SKM-1 treated with dmso at 0.1 percent for 144 hours (cell line): ENCODE results near the gene OR1N1.
"Not testable (repeated sequence)": the region's sequence is repeated elsewhere in the genome, so short reads cannot be mapped to it uniquely, and the experiment has no call there.

Source experiments
- DNase-seq: peaks from one replicate; lab custom pipeline; 2025; ENCODE audit not compliant: unreplicated experiment; lab: John Stamatoyannopoulos, UW

The OR1N1 gene, protein sequence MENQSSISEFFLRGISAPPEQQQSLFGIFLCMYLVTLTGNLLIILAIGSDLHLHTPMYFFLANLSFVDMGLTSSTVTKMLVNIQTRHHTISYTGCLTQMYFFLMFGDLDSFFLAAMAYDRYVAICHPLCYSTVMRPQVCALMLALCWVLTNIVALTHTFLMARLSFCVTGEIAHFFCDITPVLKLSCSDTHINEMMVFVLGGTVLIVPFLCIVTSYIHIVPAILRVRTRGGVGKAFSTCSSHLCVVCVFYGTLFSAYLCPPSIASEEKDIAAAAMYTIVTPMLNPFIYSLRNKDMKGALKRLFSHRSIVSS

DNA sequence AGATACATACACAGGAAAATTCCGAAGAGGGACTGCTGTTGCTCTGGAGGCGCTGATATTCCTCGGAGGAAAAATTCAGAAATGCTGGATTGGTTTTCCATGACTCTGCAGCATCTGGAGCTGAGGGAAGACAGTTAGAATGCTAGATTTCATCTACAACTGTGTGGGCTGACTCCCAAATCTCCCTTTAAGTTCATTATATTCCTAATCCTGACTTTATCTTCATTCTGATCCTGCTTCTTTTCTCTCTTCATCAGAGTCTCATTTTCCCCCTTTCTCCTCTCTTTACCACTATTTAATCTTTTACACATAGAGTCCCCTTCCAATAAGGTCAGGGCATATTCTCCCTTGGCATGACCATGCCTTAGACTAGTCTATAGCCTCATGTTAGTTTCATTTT, at the start of gene OR1N1:
Gene OR1N1 (minus strand): TSS at position 101 of the 400 bp plus-strand sequence. CDS start 0 bp downstream, at position 101.
- DNase-seq: no peak

DNA sequence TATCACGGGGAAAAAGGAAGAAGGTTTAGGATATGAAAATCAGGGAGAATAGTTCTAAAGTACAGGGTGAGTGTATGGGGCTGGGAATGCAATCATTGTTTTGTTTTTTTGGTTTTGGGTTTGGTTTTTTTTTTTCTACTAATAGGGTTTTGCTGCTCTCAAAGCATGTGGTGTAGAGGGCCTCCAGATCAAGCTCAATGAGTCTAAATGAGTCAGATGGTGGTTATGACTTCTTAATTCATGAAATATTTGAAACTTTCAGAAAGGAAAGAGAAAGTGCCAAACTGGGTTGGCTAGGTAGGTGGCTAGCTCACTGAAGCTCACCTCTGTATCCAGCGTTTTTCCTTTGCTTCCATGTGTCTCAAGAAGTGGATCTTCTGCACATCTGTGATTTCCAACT, 45.4 kb upstream of the OR1N1 start:
- DNase-seq: no peak

DNA sequence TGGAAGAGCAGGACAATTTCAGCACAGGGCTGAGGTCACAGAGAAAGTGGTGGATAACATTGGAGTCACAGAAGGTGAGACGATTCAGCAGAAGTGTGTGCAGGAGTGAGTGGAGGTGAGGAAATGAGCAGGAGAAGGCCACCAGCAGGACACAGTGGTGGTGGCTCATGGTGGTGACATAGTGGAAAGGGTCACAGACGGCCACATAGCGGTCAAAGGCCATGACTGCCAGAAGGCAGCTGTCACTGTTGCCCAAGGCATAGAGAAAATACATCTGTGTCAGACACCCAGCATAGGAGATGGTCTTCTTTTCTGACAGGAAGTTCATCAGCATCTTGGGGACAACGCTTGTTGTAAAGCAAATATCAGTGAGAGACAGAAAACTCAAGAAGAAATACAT, 40.8 kb upstream of the OR1N1 start:
- no peak for DNase-seq

DNA sequence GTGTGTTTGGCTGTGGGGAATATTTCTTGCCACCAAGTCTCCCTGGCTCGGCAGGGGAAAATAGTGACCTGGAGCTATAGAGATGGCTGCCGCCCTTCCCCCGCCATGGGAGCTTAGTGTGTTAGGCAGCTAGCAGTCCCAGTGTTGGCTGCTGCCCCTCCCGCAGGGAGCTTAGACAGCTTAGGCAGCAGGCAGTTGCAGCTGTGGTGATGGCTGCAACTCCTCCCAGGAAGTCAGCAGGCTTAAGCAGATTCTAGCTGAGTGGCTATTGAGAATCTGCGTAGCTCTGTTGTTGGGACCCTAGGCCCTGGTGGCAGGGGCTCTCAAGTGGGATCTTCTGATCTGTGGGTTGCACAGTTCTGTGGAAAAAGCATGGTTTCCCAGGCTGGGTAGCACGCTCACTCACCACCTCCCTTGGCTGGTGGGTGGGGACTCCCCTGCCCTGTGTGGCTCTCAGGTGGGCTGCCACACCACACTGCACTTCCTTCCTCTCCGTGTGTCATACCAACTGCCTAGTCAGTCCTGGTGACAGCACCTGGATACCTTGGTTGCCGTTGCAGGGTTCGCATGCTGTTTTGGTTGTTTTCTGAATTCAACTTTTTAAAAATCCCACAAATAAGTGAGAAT, 35.2 kb upstream of the OR1N1 start:
- DNase-seq: no peak

DNA sequence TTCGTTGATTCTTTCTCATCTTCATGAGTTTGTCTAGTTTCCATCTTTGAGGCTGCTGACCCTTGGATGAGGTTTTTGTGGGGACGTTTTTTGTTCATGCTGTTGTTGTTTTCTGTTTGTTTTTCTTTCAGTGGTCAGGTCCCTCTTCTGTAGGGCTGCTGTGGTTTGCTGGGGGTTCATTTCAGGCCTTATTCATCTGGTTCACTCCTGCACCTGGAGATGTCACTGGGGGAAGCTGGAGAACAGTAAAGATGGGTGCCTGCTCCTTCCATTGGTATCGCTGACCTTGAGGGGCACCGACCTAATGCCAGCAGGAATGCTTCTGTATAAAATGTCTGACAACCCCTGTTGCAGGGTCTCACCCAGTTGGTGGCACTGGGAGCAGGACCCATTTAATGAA, 34.4 kb upstream of the OR1N1 start:
- no peak for DNase-seq

DNA sequence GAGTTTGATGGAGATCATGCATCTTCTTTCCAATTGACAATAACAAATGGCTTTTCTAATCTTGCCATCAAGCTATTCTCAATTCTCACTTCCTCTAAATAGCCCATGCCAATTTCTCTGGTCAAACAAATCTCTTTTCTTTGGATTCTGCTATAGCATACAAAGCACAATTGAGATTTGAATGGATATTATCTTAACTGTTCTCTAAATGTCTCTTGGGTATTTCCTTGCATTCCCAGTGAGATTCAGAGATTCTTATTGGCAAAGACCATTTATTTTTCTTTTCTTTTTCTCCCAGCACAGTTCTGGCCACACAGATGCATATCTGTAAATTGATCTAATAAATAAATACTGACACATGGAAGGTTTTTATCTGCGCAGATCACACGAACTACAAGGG, 25.7 kb upstream of the OR1N1 start, which contains the start of gene OR1N2:
Gene OR1N2 (plus strand): TSS at position 301 of the 400 bp plus-strand sequence. CDS start 100 bp downstream, outside the sequence.
- no peak for DNase-seq

DNA sequence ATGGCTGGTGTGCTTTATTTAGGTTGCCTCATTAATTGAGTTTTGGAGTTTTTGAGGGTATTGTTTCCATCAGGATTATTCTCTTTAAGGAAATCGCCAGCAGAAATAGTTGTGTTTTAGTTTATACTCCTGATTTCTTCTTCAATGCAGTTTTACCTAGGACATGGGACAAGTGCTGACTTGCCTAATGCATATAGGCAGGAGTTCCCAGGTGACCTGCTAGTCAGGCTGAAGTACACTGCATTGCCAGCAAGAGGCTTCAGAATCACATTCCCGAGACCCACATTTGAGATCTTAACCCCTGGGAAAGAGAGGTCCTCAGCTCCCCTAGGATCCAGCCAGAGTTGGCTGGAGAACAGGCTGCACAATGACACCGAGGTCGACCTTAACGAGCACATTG, 24.3 kb upstream of the OR1N1 start:
- no peak for DNase-seq

DNA sequence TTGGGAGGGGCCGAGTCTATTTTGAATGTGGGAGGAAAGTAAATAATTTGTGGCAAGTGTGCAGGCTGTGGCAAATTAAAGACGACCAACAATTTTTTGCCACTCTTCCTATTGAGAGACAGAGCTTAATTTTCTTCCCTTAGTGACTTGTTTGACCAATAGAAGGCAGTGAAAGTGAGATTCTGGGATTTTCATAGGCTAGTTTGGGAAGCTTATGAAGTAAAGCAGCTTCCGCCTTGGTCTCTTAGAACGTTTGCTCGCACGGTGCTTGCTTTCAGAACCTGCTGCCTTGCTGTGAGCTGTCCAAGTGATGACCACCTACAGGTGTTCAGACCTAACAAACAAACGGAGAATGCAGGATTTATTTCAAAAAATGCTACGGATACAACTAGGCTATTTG, 19.1 kb upstream of the OR1N1 start:
- no peak for DNase-seq

DNA sequence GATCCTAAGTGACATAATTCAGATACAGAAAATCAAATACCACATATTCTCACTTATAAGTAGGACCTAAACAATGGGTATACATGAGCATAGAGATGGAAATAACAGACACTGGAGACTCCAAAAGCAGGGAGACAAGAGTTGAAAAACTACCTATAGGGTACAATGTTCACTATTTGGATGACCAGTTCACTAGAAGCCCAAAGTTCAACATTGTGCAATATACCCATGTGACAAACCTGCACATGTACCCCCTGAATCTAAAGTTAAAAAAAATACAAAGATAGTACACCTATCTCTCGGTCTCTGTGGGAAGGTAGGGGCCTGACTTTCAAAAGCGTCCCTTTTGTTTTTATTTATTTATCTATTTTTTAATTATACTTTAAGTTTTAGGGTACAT, 11.7 kb upstream of the OR1N1 start:
- DNase-seq: no peak

DNA sequence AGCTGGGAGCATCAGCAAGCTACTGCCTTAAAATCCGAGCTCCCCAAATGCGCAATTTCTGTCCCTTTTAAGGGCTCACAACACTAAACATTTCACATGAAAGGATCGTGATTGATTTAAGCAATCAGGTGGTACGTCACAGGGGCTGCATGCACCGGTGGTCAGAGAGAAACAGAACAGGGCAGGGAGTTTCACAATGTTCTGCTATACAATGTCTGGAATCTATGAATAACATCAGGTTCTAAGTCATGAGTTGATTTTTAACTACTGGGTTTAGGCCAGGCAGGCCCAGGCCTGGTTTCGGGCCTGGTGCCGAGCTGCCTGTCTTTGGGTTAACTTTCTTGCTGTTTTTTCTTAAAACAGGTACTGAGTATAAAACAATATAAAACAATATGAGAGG, 10.0 kb upstream of the OR1N1 start:
- not testable (repeated sequence) for DNase-seq

DNA sequence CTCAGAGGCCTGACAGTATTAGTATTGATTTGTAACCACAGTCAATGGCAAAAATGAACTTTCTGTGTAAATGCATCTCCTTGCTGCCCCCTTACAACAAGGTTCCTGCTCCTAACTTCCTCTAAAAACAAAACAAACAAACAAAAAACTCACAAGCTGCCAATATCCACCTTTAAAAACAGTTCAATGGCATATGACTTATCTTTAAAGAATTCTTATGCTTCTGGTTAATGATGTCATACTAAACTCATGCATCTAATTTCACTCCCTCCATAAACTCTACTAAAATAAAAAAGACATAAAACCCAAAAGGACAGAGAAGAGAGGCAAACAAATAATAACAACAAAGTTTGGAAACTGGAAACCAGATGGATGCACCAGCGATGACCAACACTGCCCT, 9.0 kb upstream of the OR1N1 start:
- DNase-seq: no peak

DNA sequence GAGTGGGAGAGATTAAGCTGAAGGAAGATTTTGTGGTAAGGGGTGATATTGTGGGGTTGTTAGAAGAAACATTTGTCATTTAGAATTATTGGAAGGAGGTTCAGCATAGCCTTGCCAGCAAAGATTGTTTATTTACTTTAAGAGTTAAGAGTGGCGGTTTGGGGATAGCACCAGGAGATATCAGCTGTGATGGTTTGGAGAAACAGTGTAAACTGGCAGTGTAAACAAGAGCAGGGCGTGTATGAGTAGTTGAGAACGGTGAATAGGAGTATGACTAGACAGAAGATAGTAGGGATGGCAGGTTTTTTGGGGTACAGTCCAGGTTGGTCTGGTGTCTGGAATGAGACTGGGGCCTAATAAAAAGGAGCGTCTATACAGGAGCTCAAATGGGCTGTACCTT, 4.1 kb upstream of the OR1N1 start:
- not testable (repeated sequence) for DNase-seq

DNA sequence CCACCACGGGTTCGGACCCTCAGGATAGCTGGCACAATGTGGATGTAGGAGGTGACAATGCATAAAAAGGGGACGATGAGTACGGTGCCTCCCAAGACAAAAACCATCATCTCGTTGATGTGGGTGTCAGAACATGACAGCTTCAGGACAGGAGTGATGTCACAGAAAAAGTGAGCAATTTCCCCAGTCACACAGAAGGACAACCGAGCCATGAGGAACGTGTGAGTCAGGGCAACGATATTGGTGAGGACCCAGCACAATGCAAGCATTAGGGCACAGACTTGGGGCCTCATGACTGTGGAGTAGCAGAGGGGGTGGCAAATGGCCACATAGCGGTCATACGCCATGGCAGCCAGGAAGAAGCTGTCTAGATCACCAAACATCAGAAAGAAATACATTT, 491 bp downstream of the OR1N1 start:
- DNase-seq: no peak

DNA sequence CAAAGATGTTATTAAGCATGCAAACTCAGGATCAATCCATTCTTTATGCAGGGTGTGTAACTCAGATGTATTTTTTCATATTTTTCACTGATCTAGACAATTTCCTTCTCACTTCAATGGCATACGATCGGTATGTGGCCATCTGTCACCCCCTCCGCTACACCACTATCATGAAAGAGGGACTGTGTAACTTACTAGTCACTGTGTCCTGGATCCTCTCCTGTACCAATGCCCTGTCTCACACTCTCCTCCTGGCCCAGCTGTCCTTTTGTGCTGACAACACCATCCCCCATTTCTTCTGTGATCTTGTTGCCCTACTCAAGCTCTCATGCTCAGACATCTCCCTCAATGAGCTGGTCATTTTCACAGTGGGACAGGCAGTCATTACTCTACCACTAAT, 7.7 kb downstream of the OR1N1 start:
- no peak for DNase-seq

DNA sequence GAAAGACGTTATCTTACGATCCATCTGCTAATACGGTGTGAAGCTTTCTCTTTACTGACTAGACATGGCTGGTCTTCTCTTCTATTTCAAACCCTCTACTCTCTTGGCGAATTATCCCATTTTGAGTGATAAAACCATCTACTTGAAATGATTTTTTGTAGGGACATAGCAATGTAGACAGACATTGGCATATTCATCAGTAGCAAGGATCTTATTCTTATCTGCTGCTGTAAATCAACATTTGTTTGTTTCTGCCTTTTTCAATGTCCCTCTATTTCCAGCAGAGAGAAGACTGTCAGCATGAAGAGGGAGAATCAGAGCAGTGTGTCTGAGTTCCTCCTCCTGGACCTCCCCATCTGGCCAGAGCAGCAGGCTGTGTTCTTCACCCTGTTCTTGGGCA, 8.3 kb downstream of the OR1N1 start, which contains the start of gene OR1J4:
Gene OR1J4 (plus strand): TSS at position 301 of the 400 bp plus-strand sequence. CDS start 0 bp downstream, at position 301.
- no peak for DNase-seq

DNA sequence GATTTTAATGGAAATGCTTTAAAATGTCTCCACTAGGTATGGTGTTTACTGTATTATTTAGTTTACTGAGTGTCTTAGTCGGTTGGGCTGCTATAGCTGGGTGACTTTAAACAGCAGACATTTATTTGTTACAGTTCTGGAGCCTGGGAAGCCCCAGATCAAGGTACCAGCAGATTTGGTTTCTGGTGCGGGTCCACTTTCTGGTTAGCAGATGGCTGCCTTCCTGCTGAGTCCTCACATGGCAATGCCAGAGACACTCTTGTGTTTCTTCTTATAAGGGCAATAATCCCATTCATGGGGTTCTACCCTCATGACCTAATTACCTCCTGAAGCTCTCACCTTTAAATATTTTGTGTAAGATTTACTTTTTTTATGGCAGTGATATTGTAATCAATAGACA, 8.9 kb downstream of the OR1N1 start:
- no peak for DNase-seq

DNA sequence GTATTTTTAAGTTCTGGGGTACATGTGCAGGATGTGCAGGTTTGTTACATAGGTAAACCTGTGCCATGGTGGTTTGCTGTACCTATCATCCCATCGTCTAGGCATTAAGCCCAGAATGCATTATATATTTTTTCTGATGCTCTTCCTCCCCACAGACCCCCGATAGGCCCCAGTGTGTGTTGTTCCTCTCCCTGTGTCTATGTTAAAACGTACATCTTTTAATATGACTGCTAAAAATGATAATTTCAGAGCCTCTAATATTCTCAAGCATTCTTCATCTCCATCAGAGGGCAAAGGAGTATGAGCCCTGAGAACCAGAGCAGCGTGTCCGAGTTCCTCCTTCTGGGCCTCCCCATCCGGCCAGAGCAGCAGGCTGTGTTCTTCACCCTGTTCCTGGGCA, 16.6 kb downstream of the OR1N1 start, which contains the start of gene OR1J2:
Gene OR1J2 (plus strand): TSS at position 301 of the 400 bp plus-strand sequence. CDS start 0 bp downstream, at position 301.
- no peak for DNase-seq

DNA sequence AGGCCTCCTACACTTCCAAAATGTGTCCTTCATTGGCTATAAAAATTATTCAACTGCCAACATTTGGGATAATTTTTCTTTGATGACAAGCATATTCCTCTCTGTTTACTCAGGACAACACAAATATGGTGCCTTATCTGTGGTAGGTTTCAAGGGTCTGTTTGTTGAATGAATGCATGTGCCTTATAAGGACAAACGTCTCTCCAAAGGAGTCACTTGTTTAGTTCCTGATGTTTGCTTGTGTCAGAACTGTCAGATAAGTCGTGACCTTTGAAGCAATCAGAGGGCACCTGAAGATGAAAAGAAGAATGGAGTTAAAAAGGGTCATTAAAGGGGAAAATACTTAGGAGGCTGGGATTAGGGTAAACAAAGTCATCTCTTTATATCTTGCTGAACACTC, 20.1 kb downstream of the OR1N1 start:
- DNase-seq: no peak

DNA sequence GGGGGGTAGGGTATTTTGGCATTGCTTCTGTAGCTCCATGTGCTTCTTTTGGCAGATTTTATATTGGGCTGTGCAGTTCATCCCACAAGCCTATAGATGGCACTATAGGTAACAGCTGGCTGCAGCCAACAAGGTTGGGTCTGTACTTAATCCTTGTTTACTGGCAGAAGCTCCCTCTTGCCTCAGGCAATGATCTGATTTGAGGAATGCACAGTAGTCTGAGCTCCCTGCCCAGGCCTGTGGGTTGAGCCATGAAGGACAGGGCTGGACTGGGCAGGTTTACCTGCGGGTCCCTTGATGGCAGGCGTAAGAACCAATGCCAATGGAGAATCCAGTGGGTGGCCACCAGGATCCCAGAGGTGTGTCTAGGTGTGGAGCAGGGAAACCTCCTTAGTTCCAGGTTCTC, 28.2 kb downstream of the OR1N1 start:
- peak; percentile 35 for DNase-seq

DNA sequence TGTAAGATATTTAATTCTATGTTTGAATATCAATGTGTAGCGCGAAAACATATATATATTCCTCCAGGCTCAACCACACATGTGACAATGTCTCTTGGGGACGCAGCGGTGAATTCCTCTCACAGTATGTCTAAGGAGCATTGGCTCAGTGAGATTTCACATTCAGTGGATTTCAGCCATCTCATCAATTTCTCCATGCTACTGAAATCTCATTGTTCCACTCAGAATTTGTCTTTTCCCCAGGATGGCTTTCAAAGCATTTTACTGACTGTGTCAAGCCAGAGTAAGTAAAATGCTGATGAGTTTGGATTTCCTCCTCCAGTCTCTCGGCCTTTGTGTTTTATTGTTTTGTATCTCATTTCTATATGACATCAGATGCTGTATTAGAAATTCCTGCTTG, 48.0 kb downstream of the OR1N1 start:
- DNase-seq: no peak

DNA sequence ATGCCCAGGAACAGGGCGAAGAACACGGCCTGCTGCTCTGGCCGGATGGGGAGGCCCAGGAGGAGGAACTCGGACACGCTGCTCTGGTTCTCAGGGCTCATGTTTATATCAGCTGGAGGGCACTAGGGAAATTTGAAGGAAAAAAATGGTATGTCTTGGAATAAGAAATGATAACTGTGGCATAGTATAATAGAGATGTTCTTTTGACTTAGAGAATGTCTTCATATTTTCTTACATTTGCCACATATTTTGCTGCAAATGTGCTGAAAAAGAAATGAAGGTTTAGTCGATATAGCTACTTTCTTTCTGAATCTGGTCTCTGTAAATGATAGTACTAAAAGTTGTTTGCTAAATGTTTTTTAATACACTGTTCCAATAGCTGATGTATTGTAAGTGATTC, 49.3 kb downstream of the OR1N1 start, which contains the start of gene OR1J1:
Gene OR1J1 (minus strand): TSS at position 101 of the 400 bp plus-strand sequence. CDS start 0 bp downstream, at position 101.
- DNase-seq: no peak

DNA sequence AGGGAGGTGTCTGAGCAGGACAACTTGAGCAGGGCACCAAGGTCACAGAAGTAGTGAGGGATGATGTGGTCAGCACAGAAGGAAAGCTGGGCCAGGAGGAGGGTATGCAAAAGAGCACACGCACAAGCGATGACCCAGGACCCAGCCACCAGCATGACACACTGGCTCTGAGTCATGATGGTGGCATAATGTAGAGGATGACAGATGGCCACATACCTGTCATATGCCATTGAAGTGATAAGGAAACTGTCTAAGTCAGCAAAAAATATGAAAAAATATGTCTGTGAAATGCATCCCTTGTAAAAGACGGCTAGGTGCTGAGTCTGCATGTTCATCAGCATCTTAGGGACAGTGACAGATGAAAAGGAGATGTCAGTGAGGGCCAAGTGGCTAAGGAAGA, 49.7 kb downstream of the OR1N1 start:
- no peak for DNase-seq
